HG02981 (cell line): ENCODE data around the gene MED12.

ENCODE experiments used
- ATAC-seq: cut with Tn5 transposase; IDR thresholded peaks from one replicate; pipeline ENCODE4 v1.9.1; 2021; ENCODE audit warnings: mild to moderate bottlenecking, moderate library complexity; ENCODE audit not compliant: unreplicated experiment

Gene MED12

GRCh38 chrX:71106427-71106826 lies 12.0 kb upstream of the MED12 start, which contains the start of gene CXorf65:
Gene CXorf65 (minus strand): TSS chrX:71106740. CDS start chrX:71106556, 184 bp downstream.
- ATAC-seq = no peak

GRCh38 chrX:71107245-71107644 lies 11.2 kb upstream of the MED12 start:
- no peak for ATAC-seq

GRCh38 chrX:71107762-71108360 lies 10.5 kb upstream of the MED12 start:
- no peak for ATAC-seq

GRCh38 chrX:71109051-71109450 lies 9.3 kb upstream of the MED12 start:
- ATAC-seq = no peak

- peak; percentile 90 for ATAC-seq
Observed at GRCh38 chrX:71111141-71111843, 7.1 kb upstream of the MED12 start, which contains the start of gene IL2RG. Gene IL2RG (minus strand): TSS chrX:71111577. CDS start chrX:71111539, 38 bp downstream.

GRCh38 chrX:71111921-71112431 lies 6.4 kb upstream of the MED12 start:
- peak; percentile 15 for ATAC-seq

GRCh38 chrX:71117358-71117757 lies 1.0 kb upstream of the MED12 start:
- no peak for ATAC-seq

GRCh38 chrX:71118985-71119535 lies 664 bp downstream of the MED12 start:
- no peak for ATAC-seq

GRCh38 chrX:71128166-71128833 lies 9.9 kb downstream of the MED12 start:
- no peak for ATAC-seq

GRCh38 chrX:71128915-71129765 lies 10.7 kb downstream of the MED12 start:
- no peak for ATAC-seq

- no peak for ATAC-seq
Observed at GRCh38 chrX:71131510-71131909, 13.1 kb downstream of the MED12 start.

- ATAC-seq = no peak
Observed at GRCh38 chrX:71140440-71140839, 22.0 kb downstream of the MED12 start.

GRCh38 chrX:71143508-71143907 lies 25.1 kb downstream of the MED12 start:
- no peak for ATAC-seq

GRCh38 chrX:71144651-71145050 lies 26.3 kb downstream of the MED12 start, which contains the start of gene NLGN3:
Gene NLGN3 (plus strand): TSS chrX:71144841. CDS start chrX:71147750, 2,909 bp downstream.
- no peak for ATAC-seq

- ATAC-seq = no peak
Observed at GRCh38 chrX:71147496-71148277, 29.3 kb downstream of the MED12 start.

GRCh38 chrX:71148278-71148663 lies 29.9 kb downstream of the MED12 start:
- no peak for ATAC-seq

- no peak for ATAC-seq
Observed at GRCh38 chrX:71151366-71151765, 33.0 kb downstream of the MED12 start.

GRCh38 chrX:71154196-71154595 lies 35.8 kb downstream of the MED12 start:
- no peak for ATAC-seq

- ATAC-seq = no peak
Observed at GRCh38 chrX:71154641-71155040, 36.2 kb downstream of the MED12 start.

GRCh38 chrX:71158603-71159002 lies 40.2 kb downstream of the MED12 start:
- ATAC-seq = no peak
